ENCODE results near the gene ZXDC. TPM values are rescaled to one million over a fixed set of nuclear protein-coding genes. Genes with fewer than 3 reads are reported as not detected.

ZXDC gene
- total RNA-seq, 4 donors from 2014 or later: 54.0 to 77.4 (median 68.0) TPM

DNA sequence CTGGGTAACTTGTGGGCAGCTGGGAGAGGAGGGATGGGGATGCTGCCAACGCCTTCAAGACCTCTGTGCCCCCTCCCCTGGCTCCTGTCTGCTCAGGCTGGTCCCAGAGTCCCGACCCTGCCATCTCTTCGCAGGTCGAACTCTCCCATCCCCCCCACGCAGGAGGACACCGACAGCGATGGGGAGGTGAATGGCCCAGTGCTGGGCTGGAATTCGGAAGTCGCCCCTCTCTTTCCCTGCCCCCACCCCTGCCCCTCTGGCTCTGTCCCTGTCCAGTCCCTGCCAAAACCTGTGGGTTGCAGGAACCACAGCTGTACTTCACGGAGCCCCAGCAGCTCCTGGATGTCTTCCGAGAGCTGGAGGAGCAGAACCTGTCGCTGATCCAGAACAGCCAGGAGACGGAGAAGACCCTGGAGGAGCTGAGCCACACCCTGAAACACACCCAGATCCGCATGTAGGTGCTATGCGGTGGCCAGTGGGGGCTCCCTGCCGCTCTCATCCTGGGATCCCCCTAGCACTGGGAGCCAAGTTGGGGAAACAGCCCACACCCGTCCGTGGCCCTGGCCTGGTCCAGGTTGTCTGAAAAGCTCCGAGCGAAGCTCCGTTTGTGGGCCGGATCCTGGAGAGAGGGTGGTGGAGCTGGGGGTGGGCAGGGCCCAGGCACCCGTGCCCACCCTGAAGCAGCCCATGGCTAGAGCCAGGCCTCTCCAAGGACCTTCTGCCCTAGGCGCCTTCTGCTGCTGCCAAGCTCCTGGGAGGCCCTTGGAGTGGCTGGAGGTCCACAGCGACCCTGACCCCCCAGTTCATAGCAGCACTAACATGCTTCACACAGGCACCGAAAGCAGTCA is 52.3 kb downstream of the ZXDC start:
- 75 to 76% methylated on average over 23 to 25 of the region's 26 CpGs for WGBS, 2 donors
- H3K4me3 ChIP-seq: no peak overlapping the region
- peaks cover 0 to 33% (median 0%) of the 10 kb centered on the region in 3 donors for H3K36me3 ChIP-seq
- no peaks in the 10 kb centered on the region for H3K4me1 ChIP-seq
- DNase-seq (ENCODE audit: low spot score in 2 of 2): no peak
- H3K27me3 ChIP-seq: peaks cover 0 to 7% of the 10 kb centered on the region in 2 donors
- no peak overlapping the region for H3K27ac ChIP-seq
- TF ChIP-seq, protein P1, sequence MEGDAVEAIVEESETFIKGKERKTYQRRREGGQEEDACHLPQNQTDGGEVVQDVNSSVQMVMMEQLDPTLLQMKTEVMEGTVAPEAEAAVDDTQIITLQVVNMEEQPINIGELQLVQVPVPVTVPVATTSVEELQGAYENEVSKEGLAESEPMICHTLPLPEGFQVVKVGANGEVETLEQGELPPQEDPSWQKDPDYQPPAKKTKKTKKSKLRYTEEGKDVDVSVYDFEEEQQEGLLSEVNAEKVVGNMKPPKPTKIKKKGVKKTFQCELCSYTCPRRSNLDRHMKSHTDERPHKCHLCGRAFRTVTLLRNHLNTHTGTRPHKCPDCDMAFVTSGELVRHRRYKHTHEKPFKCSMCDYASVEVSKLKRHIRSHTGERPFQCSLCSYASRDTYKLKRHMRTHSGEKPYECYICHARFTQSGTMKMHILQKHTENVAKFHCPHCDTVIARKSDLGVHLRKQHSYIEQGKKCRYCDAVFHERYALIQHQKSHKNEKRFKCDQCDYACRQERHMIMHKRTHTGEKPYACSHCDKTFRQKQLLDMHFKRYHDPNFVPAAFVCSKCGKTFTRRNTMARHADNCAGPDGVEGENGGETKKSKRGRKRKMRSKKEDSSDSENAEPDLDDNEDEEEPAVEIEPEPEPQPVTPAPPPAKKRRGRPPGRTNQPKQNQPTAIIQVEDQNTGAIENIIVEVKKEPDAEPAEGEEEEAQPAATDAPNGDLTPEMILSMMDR (IDR thresholded peaks at IDR 0.05): no peak
- H3K9me3 ChIP-seq: peaks cover 0 to 33% (median 3%) of the 10 kb centered on the region in 4 donors

GRCh38 chr3:126422571-126423091 is 53.1 kb downstream of the ZXDC start:
- H3K9me3 ChIP-seq: peaks cover 0 to 25% (median 3%) of the 10 kb centered on the region in 4 donors
- H3K4me3 ChIP-seq: no peak overlapping the region
- WGBS, 2 donors: 68 to 94% methylated on average over 3 to 4 of the region's 4 CpGs
- peaks cover 0 to 15% of the 10 kb centered on the region in 2 donors for H3K27me3 ChIP-seq
- TF ChIP-seq, protein P1 (IDR thresholded peaks at IDR 0.05): no peak
- TF ChIP-seq EP300 (IDR thresholded peaks at IDR 0.05): no peak
- no peak for TF ChIP-seq POLR2A (IDR thresholded peaks at IDR 0.05)
- DNase-seq (ENCODE audit: low spot score in 2 of 2): no peak
- no peaks in the 10 kb centered on the region for H3K4me1 ChIP-seq
- peaks cover 0 to 30% (median 0%) of the 10 kb centered on the region in 3 donors for H3K36me3 ChIP-seq
- no peak overlapping the region for H3K27ac ChIP-seq

DNA sequence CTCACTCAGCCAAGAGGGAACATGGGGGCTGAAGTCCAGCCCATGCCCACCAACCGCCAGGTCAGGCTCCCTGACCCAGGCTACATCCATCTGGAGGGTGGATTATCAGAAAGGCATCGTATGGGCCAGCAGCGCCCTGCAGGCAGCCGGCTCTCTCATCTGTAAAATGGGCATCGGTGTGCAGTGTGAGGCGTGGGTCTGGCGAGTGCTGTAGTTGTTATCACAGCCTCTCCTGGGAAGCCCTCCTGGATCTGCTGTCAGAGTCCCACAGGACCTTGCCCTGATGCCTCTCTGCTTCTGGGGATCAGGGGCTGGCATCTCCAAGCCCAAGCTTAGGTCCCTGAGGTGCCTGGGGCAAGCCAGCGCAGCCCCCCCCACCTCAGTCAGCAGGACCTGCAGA is 53.6 kb downstream of the ZXDC start:
- no peak overlapping the region for H3K27ac ChIP-seq
- H3K27me3 ChIP-seq: peaks cover 0 to 18% of the 10 kb centered on the region in 2 donors
- DNase-seq (ENCODE audit: low spot score in 2 of 2): no peak
- peaks cover 0 to 20% (median 3%) of the 10 kb centered on the region in 4 donors for H3K9me3 ChIP-seq
- H3K4me1 ChIP-seq: no peaks in the 10 kb centered on the region
- WGBS, 2 donors: 93 to 100% methylated on average over 1 to 4 of the region's 8 CpGs
- TF ChIP-seq EP300 (IDR thresholded peaks at IDR 0.05) (no peak), POLR2A (IDR thresholded peaks at IDR 0.05) (no peak)
- TF ChIP-seq, protein P1 (IDR thresholded peaks at IDR 0.05): no peak
- H3K4me3 ChIP-seq: no peak overlapping the region
- peaks cover 0 to 26% (median 0%) of the 10 kb centered on the region in 3 donors for H3K36me3 ChIP-seq

- 80 to 81% methylated on average over 10 of the region's 10 CpGs for WGBS, 2 donors
- H3K4me1 ChIP-seq: no peaks in the 10 kb centered on the region
- H3K27ac ChIP-seq: no peak overlapping the region
- H3K4me3 ChIP-seq: no peak overlapping the region
- H3K9me3 ChIP-seq: peaks cover 0 to 15% (median 3%) of the 10 kb centered on the region in 4 donors
- no peak for DNase-seq (ENCODE audit: low spot score in 2 of 2)
- H3K27me3 ChIP-seq: peaks cover 0 to 22% of the 10 kb centered on the region in 2 donors
- TF ChIP-seq POLR2A (IDR thresholded peaks at IDR 0.05) (no peak), EP300 (IDR thresholded peaks at IDR 0.05) (no peak)
- TF ChIP-seq, protein P1 (IDR thresholded peaks at IDR 0.05): no peak
- H3K36me3 ChIP-seq: peaks cover 0 to 25% (median 0%) of the 10 kb centered on the region in 3 donors
These were observed 54.0 kb downstream of the ZXDC start for GRCh38 chr3:126421573-126422119.

All from tibial nerve (tissue), 4 donors.